Stimulated activated CD8-positive, alpha-beta memory T cell treated with anti-CD3 and anti-CD28 coated beads, Interleukin-15, amount 100 ng/mL, for 48 hours (primary cell): ENCODE results near the gene RSPH1.

ENCODE experiments used
- DNase-seq, 2 donors: peaks; one replicate each; pipeline ENCODE4 v3.0.0-alpha.2; 2020; ENCODE audit warnings: low read depth in 2 of 2

The RSPH1 gene

DNA sequence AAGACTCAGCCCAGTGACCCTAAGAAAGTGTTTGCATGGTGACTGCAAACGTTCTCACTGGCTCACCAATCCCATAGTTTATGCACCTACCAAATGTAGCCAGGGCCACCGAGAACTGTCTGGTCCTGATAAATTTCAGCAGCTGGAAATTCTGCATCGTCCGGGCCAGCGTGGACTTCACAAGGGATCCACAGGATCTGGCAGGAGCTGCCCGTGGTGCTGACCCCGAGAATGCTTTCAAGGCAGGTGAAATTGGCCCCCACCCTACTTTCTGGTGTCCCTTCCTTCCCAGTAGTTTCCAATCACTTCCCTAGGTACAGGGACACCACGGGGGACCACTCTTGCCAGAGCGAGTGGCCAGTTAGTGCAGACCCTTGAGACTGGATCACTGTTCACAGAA, 66.2 kb downstream of the RSPH1 start:
- DNase-seq: no peak

DNA sequence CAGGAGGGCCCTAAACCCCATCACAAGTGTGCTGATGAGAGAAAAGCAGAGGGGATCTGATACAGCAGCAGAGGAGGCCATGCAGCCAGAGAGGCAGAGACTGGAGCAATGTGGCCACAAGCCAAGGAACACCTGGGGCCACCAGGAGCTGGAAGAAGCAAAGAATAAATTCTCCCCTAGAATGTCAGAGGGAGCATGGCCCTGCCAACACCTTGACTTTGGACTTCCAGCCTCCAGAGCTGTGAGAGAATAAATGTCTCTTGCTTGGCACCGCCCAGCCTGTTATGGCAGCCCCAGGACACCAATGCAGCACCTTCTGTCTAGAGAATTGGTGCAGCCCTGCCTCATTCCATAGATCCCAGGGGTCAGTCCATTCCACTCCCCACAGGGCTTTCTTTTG, 67.0 kb downstream of the RSPH1 start:
- no peak for DNase-seq

- DNase-seq: no peak
These were observed 68.1 kb downstream of the RSPH1 start for GRCh38 chr21:42427809-42428419.

DNA sequence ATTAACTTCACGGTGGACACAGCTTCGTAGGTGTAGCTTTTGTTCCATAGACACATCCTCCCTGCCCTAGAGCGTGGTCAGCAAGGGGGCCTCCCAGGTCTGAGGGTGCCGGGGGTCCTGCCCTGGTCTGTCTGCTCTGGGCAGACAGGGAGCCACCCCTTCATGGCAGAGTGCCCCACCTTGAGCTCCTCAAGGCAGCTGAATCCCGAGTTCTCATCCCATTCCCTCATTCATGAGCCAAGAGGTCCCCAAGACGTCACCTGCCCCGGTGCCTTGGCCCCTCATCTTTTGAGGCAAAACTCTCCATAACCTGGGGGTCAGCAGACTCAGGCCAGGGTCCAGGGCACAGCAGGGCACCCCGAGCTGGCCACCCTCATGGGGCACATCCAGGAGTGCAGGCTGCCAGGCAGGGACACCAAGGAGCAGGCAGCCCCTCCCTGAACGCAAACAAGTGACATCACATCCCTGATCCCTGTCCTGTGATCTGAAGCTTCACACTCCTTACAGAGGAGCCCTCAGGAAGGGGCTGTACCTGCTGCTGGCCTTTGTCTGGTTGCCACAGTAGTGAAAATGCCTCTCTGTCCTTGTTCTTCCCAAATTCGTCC, 69.0 kb downstream of the RSPH1 start:
- DNase-seq: no peak

- DNase-seq: no peak
These were observed 69.6 kb downstream of the RSPH1 start for GRCh38 chr21:42426424-42426823.

- no peak for DNase-seq
These were observed 70.4 kb downstream of the RSPH1 start for GRCh38 chr21:42425591-42425990.

- peak; percentile 66 to 70 for DNase-seq
These were observed 71.0 kb downstream of the RSPH1 start for GRCh38 chr21:42424914-42425541.

GRCh38 chr21:42423685-42424084, 72.3 kb downstream of the RSPH1 start:
- no peak for DNase-seq

GRCh38 chr21:42423197-42423675, 72.8 kb downstream of the RSPH1 start:
- DNase-seq: no peak
